Measurements from ENCODE around the gene OAS1.

OAS1 gene

GRCh38 chr12:112906712-112907414 lies at the start of gene OAS1:
Gene OAS1, plus strand, starts transcription at chr12:112906962. Its CDS starts 78 bp downstream, at chr12:112907040.
- peak; percentile 22 for DNase-seq

GRCh38 chr12:112859291-112859690 lies 47.5 kb upstream of the OAS1 start:
- no peak for DNase-seq

- DNase-seq: no peak
These were observed 46.6 kb upstream of the OAS1 start for GRCh38 chr12:112860181-112860580.

GRCh38 chr12:112861284-112861683 lies 45.5 kb upstream of the OAS1 start:
- no peak for DNase-seq

- no peak for DNase-seq
These were observed 44.0 kb upstream of the OAS1 start for GRCh38 chr12:112862636-112863290.

- no peak for DNase-seq
These were observed 38.2 kb upstream of the OAS1 start for GRCh38 chr12:112868459-112869041.

- no peak for DNase-seq
These were observed 37.7 kb upstream of the OAS1 start for GRCh38 chr12:112869091-112869490.

GRCh38 chr12:112869778-112870177 lies 37.0 kb upstream of the OAS1 start:
- no peak for DNase-seq

- no peak for DNase-seq
These were observed 36.3 kb upstream of the OAS1 start for GRCh38 chr12:112870267-112870980.

- DNase-seq: no peak
These were observed 31.2 kb upstream of the OAS1 start for GRCh38 chr12:112875608-112876007.

GRCh38 chr12:112876506-112876905 lies 30.3 kb upstream of the OAS1 start:
- no peak for DNase-seq

GRCh38 chr12:112877006-112877405 lies 29.8 kb upstream of the OAS1 start:
- no peak for DNase-seq

- no peak for DNase-seq
These were observed 28.3 kb upstream of the OAS1 start for GRCh38 chr12:112878488-112878887.

- no peak for DNase-seq
These were observed 27.5 kb upstream of the OAS1 start for GRCh38 chr12:112879191-112879705.

- DNase-seq: no peak
These were observed 25.2 kb upstream of the OAS1 start for GRCh38 chr12:112881602-112882001.

GRCh38 chr12:112885236-112885635 lies 21.5 kb upstream of the OAS1 start:
- no peak for DNase-seq

- DNase-seq: no peak
These were observed 19.2 kb upstream of the OAS1 start for GRCh38 chr12:112887550-112887949.

- DNase-seq: no peak
These were observed 15.4 kb upstream of the OAS1 start for GRCh38 chr12:112891093-112892024.

- no peak for DNase-seq
These were observed 13.9 kb upstream of the OAS1 start for GRCh38 chr12:112892856-112893255.

GRCh38 chr12:112894128-112894527 lies 12.6 kb upstream of the OAS1 start:
- DNase-seq: no peak

GRCh38 chr12:112898380-112898779 lies 8.4 kb upstream of the OAS1 start:
- DNase-seq: no peak
